GM21515 (cell line): ENCODE data around the gene TTF1.
A peak's percentile ranks its signal among the peaks of the same experiment; 100 is the strongest.

Experiments
- ATAC-seq: cut with Tn5 transposase; IDR thresholded peaks from one replicate; pipeline ENCODE4 v1.9.1; 2021; ENCODE audit not compliant: unreplicated experiment

The TTF1 gene

GRCh38 chr9:132367613-132368313, 38.9 kb downstream of the TTF1 start:
- no peak for ATAC-seq

GRCh38 chr9:132366481-132366880, 40.2 kb downstream of the TTF1 start:
- ATAC-seq = no peak

- ATAC-seq = no peak
Measured at GRCh38 chr9:132365986-132366385, 40.7 kb downstream of the TTF1 start.

- ATAC-seq = no peak
Measured at GRCh38 chr9:132364068-132364467, 42.6 kb downstream of the TTF1 start.

- ATAC-seq = no peak
Measured at GRCh38 chr9:132357764-132358163, 48.9 kb downstream of the TTF1 start.

- ATAC-seq = no peak
Measured at GRCh38 chr9:132356324-132356924, 50.2 kb downstream of the TTF1 start.

- ATAC-seq = peak; percentile 80
Measured at GRCh38 chr9:132354637-132355355, 51.8 kb downstream of the TTF1 start, which contains the start of gene SETX. Gene SETX, minus strand, starts transcription at chr9:132354986. Its CDS starts 5,558 bp downstream, at chr9:132349428.

- ATAC-seq = no peak
Measured at GRCh38 chr9:132351404-132352045, 55.1 kb downstream of the TTF1 start.

- no peak for ATAC-seq
Measured at GRCh38 chr9:132350861-132351315, 55.8 kb downstream of the TTF1 start.

GRCh38 chr9:132348676-132349075, 58.0 kb downstream of the TTF1 start:
- no peak for ATAC-seq

GRCh38 chr9:132346177-132346576, 60.5 kb downstream of the TTF1 start:
- ATAC-seq = no peak

- no peak for ATAC-seq
Measured at GRCh38 chr9:132341177-132341840, 65.3 kb downstream of the TTF1 start.

- ATAC-seq = no peak
Measured at GRCh38 chr9:132334364-132334763, 72.3 kb downstream of the TTF1 start.

GRCh38 chr9:132333556-132333955, 73.1 kb downstream of the TTF1 start:
- ATAC-seq = no peak

- ATAC-seq = no peak
Measured at GRCh38 chr9:132328580-132328979, 78.1 kb downstream of the TTF1 start.

GRCh38 chr9:132327537-132327936, 79.1 kb downstream of the TTF1 start:
- no peak for ATAC-seq
